ENCODE results near the gene ANKMY2.
"Not testable (repeated sequence)": the region's sequence is repeated elsewhere in the genome, so short reads cannot be mapped to it uniquely, and the experiment has no call there.

Gene ANKMY2

DNA sequence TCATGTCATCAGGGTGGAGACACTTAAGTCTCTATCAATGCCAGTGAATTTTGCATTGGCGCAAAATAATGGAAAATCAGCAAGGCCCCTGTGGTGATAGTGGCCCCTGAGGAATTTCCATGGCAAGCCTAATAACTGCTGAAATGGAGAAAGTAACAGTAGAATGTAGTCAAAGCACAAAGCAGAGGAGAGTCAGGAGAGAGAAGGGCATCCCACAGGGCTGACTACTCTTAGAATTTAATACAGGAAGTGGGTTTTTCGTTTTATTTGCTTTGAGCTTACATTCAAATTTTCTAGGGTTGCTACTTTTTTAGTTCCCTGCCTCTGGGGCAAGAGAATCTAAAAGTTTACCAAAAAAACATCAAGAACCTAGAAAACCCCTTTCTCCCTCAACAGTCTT, 39.4 kb upstream of the ANKMY2 start:
- peaks cover 51% of the 10 kb centered on the region for H3K36me3 ChIP-seq (ENCODE audit: low read length)
- H3K4me2 ChIP-seq (ENCODE audit: low read depth, low read length, poor library complexity, severe bottlenecking), result no peak overlapping the region
- no peak overlapping the region for H3K9ac ChIP-seq (ENCODE audit: low read length)

DNA sequence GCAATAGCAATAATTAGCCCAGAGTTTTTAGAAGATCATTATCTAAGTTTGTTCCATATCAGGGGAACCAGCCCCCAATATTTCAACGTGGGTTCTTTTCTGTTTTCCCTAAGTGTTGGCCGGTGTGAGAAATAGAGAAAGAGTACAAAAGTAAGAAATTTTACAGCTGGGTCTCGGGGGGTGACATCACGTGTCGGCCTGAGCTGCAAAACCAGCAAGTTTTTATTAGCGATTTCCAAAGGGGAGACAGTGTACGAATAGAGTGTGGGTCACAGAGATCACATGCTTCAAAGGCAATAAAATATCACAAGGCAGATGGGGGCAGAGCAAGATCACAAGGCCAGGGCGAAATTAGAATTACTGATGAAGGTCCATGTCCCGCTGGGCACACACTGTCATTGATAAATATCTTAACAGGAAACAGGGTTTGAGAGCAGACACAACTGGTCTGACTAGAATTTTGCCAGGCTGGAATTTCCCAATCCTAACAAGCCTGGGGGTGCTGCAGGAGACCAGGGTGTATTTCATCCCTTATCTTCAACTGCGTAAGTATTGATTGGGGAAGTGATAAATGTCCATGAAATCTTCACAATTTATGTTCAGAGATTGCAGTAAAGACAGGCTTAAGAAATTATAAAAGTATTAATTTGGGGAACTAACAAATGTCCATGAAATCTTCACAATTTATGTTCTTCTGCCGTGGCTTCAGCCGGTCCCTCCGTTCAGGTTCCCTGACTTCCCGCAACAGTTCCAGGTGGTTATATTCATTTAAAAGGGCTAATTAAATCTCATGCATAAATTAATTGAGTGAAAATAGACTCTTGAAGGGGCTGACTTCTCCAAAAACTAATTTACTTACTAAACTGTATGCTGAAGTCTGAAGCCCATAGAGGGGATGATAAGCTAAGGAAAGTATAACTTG, 33.4 kb upstream of the ANKMY2 start:
- H3K4me3 ChIP-seq (ENCODE audit: insufficient read depth, low read length, poor library complexity, severe bottlenecking); H3K9ac ChIP-seq (ENCODE audit: low read length); H3K4me2 ChIP-seq (ENCODE audit: low read depth, low read length, poor library complexity, severe bottlenecking); H3K27me3 ChIP-seq (ENCODE audit: low read length); H3F3A ChIP-seq (ENCODE audit: insufficient read depth); H2AFZ ChIP-seq (ENCODE audit: low read depth, low read length, severe bottlenecking); H3K9me3 ChIP-seq (ENCODE audit: insufficient read depth, low read length); H3K79me2 ChIP-seq (ENCODE audit: insufficient read depth, low read length); H3K9me2 ChIP-seq (replicated peaks; ENCODE audit: insufficient read depth, low read length); H4K20me1 ChIP-seq (ENCODE audit: low read depth, low read length); H3K27ac ChIP-seq (ENCODE audit: low read depth, low read length): not testable (repeated sequence)
- peaks cover 50% of the 10 kb centered on the region for H3K36me3 ChIP-seq (ENCODE audit: low read length)

More for the DNA sequence above, 39.4 kb upstream of the ANKMY2 start:
- H3K27ac ChIP-seq (ENCODE audit: low read depth, low read length), result no peak overlapping the region
- H2AFZ ChIP-seq (ENCODE audit: low read depth, low read length, severe bottlenecking), result no peak overlapping the region
- no peaks in the 10 kb centered on the region for H3K9me2 ChIP-seq (replicated peaks; ENCODE audit: insufficient read depth, low read length)
- H3K79me2 ChIP-seq (ENCODE audit: insufficient read depth, low read length), result no peaks in the 10 kb centered on the region
- TF ChIP-seq, protein P1, sequence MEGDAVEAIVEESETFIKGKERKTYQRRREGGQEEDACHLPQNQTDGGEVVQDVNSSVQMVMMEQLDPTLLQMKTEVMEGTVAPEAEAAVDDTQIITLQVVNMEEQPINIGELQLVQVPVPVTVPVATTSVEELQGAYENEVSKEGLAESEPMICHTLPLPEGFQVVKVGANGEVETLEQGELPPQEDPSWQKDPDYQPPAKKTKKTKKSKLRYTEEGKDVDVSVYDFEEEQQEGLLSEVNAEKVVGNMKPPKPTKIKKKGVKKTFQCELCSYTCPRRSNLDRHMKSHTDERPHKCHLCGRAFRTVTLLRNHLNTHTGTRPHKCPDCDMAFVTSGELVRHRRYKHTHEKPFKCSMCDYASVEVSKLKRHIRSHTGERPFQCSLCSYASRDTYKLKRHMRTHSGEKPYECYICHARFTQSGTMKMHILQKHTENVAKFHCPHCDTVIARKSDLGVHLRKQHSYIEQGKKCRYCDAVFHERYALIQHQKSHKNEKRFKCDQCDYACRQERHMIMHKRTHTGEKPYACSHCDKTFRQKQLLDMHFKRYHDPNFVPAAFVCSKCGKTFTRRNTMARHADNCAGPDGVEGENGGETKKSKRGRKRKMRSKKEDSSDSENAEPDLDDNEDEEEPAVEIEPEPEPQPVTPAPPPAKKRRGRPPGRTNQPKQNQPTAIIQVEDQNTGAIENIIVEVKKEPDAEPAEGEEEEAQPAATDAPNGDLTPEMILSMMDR (IDR thresholded peaks at IDR 0.05; ENCODE audit: insufficient read depth, low read length, poor library complexity, severe bottlenecking), result no peak
- no peak for TF ChIP-seq EZH2phosphoT487 (conservative IDR thresholded peaks at IDR 0.05; ENCODE audit: low read length)
- H3F3A ChIP-seq (ENCODE audit: insufficient read depth), result no peaks in the 10 kb centered on the region
- no peaks in the 10 kb centered on the region for H3K9me3 ChIP-seq (ENCODE audit: insufficient read depth, low read length)
- no peaks in the 10 kb centered on the region for H4K20me1 ChIP-seq (ENCODE audit: low read depth, low read length)
- no peak overlapping the region for H3K4me3 ChIP-seq (ENCODE audit: insufficient read depth, low read length, poor library complexity, severe bottlenecking)
- no peaks in the 10 kb centered on the region for H3K27me3 ChIP-seq (ENCODE audit: low read length)

DNA sequence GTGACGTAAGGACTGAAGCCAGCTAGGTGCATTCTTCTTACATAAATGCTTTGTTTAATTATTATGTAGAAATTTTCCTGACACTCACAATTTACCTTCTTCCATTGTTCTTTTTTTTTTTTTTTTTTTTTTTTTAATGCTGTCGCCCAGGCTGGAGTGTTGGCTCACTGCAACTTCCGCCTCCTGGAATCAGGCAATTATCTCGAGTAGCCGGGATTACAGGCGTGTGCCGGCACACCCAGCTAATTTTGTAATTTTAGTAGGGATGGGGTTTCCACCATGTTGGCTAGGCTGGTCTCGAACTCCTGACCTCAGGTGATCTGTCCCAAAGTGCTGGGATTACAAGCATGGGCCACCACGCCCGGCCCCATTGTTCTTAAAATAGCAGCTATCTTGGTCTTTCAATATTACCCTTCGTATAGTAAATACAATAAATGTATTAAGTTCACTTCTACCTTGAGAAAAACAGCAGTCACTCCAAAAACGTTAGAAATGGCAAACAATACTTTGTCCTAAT, 32.5 kb upstream of the ANKMY2 start:
- no peak overlapping the region for H3K4me2 ChIP-seq (ENCODE audit: low read depth, low read length, poor library complexity, severe bottlenecking)
- no peak overlapping the region for H3K4me3 ChIP-seq (ENCODE audit: insufficient read depth, low read length, poor library complexity, severe bottlenecking)
- H3K9me3 ChIP-seq (ENCODE audit: insufficient read depth, low read length), result no peaks in the 10 kb centered on the region
- H3K27ac ChIP-seq (ENCODE audit: low read depth, low read length), result no peak overlapping the region
- H3K9me2 ChIP-seq (replicated peaks; ENCODE audit: insufficient read depth, low read length), result no peaks in the 10 kb centered on the region
- no peaks in the 10 kb centered on the region for H3F3A ChIP-seq (ENCODE audit: insufficient read depth)
- H3K27me3 ChIP-seq (ENCODE audit: low read length), result no peaks in the 10 kb centered on the region
- H3K36me3 ChIP-seq (ENCODE audit: low read length), result peaks cover 42% of the 10 kb centered on the region
- H3K79me2 ChIP-seq (ENCODE audit: insufficient read depth, low read length), result peaks cover 11% of the 10 kb centered on the region
- H2AFZ ChIP-seq (ENCODE audit: low read depth, low read length, severe bottlenecking), result no peak overlapping the region
- TF ChIP-seq, protein P1 (IDR thresholded peaks at IDR 0.05; ENCODE audit: insufficient read depth, low read length, poor library complexity, severe bottlenecking), result no peak
- TF ChIP-seq EZH2phosphoT487 (conservative IDR thresholded peaks at IDR 0.05; ENCODE audit: low read length), result no peak
- H4K20me1 ChIP-seq (ENCODE audit: low read depth, low read length), result no peaks in the 10 kb centered on the region; the same call in 1 of the 2 replicates
- H3K9ac ChIP-seq (ENCODE audit: low read length), result no peak overlapping the region

DNA sequence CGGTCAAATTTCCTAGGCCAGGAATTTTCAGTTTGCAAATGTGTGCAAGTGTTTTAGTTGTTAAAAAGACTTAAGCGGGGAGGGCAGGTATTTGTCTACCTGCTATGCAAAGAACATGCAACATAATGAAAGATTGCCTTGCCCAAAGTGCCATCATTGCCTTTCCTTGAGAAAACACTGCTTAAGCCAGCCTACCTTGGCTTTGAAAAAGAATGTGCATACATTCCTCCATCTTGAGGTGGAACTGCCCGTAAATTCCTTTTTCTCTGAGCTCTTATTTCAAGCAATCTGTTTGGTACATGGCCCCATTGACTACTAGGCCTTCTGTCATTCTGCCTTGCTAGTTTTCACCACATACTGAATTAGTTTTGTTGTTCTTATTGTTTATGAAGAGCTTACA, 29.7 kb upstream of the ANKMY2 start:
- Histone ChIP-seq H4K20me1 (ENCODE audit: low read depth, low read length) (peaks cover 9% of the 10 kb centered on the region), H3K36me3 (ENCODE audit: low read length) (peaks cover 34% of the 10 kb centered on the region)

More for the DNA sequence above, 29.7 kb upstream of the ANKMY2 start:
- Histone ChIP-seq H3K27me3 (ENCODE audit: low read length) (no peaks in the 10 kb centered on the region), H3K9ac (ENCODE audit: low read length) (no peak overlapping the region), H3K27ac (ENCODE audit: low read depth, low read length) (no peak overlapping the region), H2AFZ (ENCODE audit: low read depth, low read length, severe bottlenecking) (no peak overlapping the region), H3K9me3 (ENCODE audit: insufficient read depth, low read length) (no peaks in the 10 kb centered on the region), H3K4me3 (ENCODE audit: insufficient read depth, low read length, poor library complexity, severe bottlenecking) (no peak overlapping the region), H3K4me2 (ENCODE audit: low read depth, low read length, poor library complexity, severe bottlenecking) (no peak overlapping the region), H3F3A (ENCODE audit: insufficient read depth) (no peaks in the 10 kb centered on the region), H3K9me2 (replicated peaks; ENCODE audit: insufficient read depth, low read length) (no peaks in the 10 kb centered on the region), H3K79me2 (ENCODE audit: insufficient read depth, low read length) (peaks cover 38% of the 10 kb centered on the region)
- TF ChIP-seq, protein P1 (IDR thresholded peaks at IDR 0.05; ENCODE audit: insufficient read depth, low read length, poor library complexity, severe bottlenecking), result no peak
- no peak for TF ChIP-seq EZH2phosphoT487 (conservative IDR thresholded peaks at IDR 0.05; ENCODE audit: low read length)
